HepG2 (cell line): ENCODE results near the gene BCAT1. TPM values are rescaled to one million over a fixed set of nuclear protein-coding genes. Genes with fewer than 3 reads are reported as not detected.

Experiments used
- ATAD3A ChIP-seq: sonication (generic); formaldehyde crosslinking; IDR thresholded peaks from 2 replicates; pipeline ENCODE4 v1.4.0; 2020; ENCODE audit warnings: missing genetic modification reagents
- CENPT ChIP-seq: sonication (generic); formaldehyde crosslinking; IDR thresholded peaks from 2 replicates; pipeline ENCODE4 v1.8.0; 2022; ENCODE audit warnings: low read depth, mild to moderate bottlenecking, moderate library complexity, missing genetic modification reagents
- CREBL2 ChIP-seq: sonication (generic); formaldehyde crosslinking; IDR thresholded peaks from 2 replicates; pipeline ENCODE4 v1.8.1; 2023; ENCODE audit warnings: missing genetic modification reagents, mild to moderate bottlenecking, borderline replicate concordance
- DNMT1 ChIP-seq: sonication (generic); formaldehyde crosslinking; IDR thresholded peaks from 2 replicates; pipeline ENCODE4 v1.5.1; 2020; ENCODE audit warnings: mild to moderate bottlenecking, missing genetic modification reagents
- IKZF1 ChIP-seq: fragments of 450-650 bp; IDR thresholded peaks from 2 replicates; pipeline ENCODE4 v1.7.1; 2016
- JUND ChIP-seq: sonication (generic); formaldehyde crosslinking; IDR thresholded peaks from 2 replicates; pipeline ENCODE4 v1.8.0; 2022; ENCODE audit warnings: mild to moderate bottlenecking, missing genetic modification reagents
- KDM4B ChIP-seq: sonication (generic); formaldehyde crosslinking; IDR thresholded peaks from 2 replicates; pipeline ENCODE4 v1.4.0; 2020; ENCODE audit warnings: missing genetic modification reagents
- NCOA5 ChIP-seq: sonication (generic); formaldehyde crosslinking; IDR thresholded peaks from 2 replicates; pipeline ENCODE4 v1.4.0; 2020; ENCODE audit warnings: missing genetic modification reagents
- RCOR2 ChIP-seq: IDR thresholded peaks from 2 replicates; pipeline ENCODE4 v1.6.1; 2016; ENCODE audit warnings: missing biosample characterization, missing genetic modification reagents
- RERE ChIP-seq: IDR thresholded peaks from 2 replicates; pipeline ENCODE4 v1.6.1; 2016; ENCODE audit warnings: low read depth, missing genetic modification reagents, missing compliant biosample characterization
- SATB2 ChIP-seq: sonication (generic); formaldehyde crosslinking; IDR thresholded peaks from 2 replicates; pipeline ENCODE4 v1.5.0; 2020; ENCODE audit warnings: missing genetic modification reagents
- ZNF317 ChIP-seq: sonication (generic); formaldehyde crosslinking; IDR thresholded peaks from 2 replicates; pipeline ENCODE4 v1.5.0; 2020; ENCODE audit warnings: mild to moderate bottlenecking, missing genetic modification reagents
- ZNF34 ChIP-seq: sonication (generic); formaldehyde crosslinking; IDR thresholded peaks from 2 replicates; pipeline ENCODE4 v1.4.0; 2020; ENCODE audit warnings: mild to moderate bottlenecking, missing genetic modification reagents, borderline replicate concordance
- ZNF446 ChIP-seq: sonication (generic); formaldehyde crosslinking; IDR thresholded peaks from 2 replicates; pipeline ENCODE4 v1.5.0; 2020; ENCODE audit warnings: mild to moderate bottlenecking, missing genetic modification reagents
- ZNF567 ChIP-seq: sonication (generic); formaldehyde crosslinking; IDR thresholded peaks from 2 replicates; pipeline ENCODE4 v1.8.1; 2023; ENCODE audit warnings: mild to moderate bottlenecking, missing genetic modification reagents, borderline replicate concordance
- ZNF660 ChIP-seq: sonication (generic); formaldehyde crosslinking; IDR thresholded peaks from 2 replicates; pipeline ENCODE4 v1.5.1; 2020; ENCODE audit warnings: mild to moderate bottlenecking, low read depth, missing genetic modification reagents, borderline replicate concordance
- polyA plus RNA-seq, 8 experiments: library from polyadenylated mRNA; depleted of rRNA in 3 of 8; stranded (reverse) in 7 of 8; unstranded in 1 of 8; fragments of >200 nt; fragmentation: Illumina TruSeq in 4 of 8; extraction: Trizol in 4 of 8; gene quantifications; 2 replicates each; pipeline versions ENCODE4 v1.2.1 to v1.2.3, GENCODE V29; 2011 to 2016; ENCODE audit warnings: low read depth in 4 of 8, missing spikeins in 1 of 8, mixed read lengths in 1 of 8; ENCODE audit not compliant: insufficient read depth in 1 of 8
- total RNA-seq, 5 experiments: library from RNA; depleted of rRNA; stranded (reverse); fragments of >200 nt; fragmentation: Illumina TruSeq; extraction: Trizol; gene quantifications; 2 replicates each; pipeline ENCODE4 v1.2.3, GENCODE V29; 2016; ENCODE audit warnings: low read depth in 1 of 5
- TF ChIP-seq, protein P1 (sequence below): sonication (generic); formaldehyde crosslinking; IDR thresholded peaks from 2 replicates; pipeline ENCODE4 v1.4.0; 2020; ENCODE audit warnings: low read depth, mild to moderate bottlenecking, missing genetic modification reagents
- TF ChIP-seq, protein P2 (sequence below): sonication (generic); formaldehyde crosslinking; conservative IDR thresholded peaks from 2 replicates; pipeline ENCODE4 v1.8.0; 2022; ENCODE audit warnings: mild to moderate bottlenecking, moderate library complexity, missing genetic modification reagents
- TF ChIP-seq, protein P3 (sequence below): sonication (generic); formaldehyde crosslinking; IDR thresholded peaks from 2 replicates; pipeline ENCODE4 v1.4.0; 2020; ENCODE audit warnings: mild to moderate bottlenecking, missing genetic modification reagents

BCAT1 gene
- total and polyA plus RNA-seq, 2 of the 13 experiments (the other 11 are each of a cell fraction or from before 2014, with no cell fraction given), result 8.0 to 75.5 TPM

GRCh38 chr12:24948757-24949722 lies at the start of gene BCAT1 (continued):
- TF ChIP-seq RERE (no peak), RCOR2 (CRISPR knock-in tag) (no peak), ZNF317 (CRISPR knock-in tag) (peak; percentile 59; the same call in 1 of the 2 replicates), CENPT (CRISPR knock-in tag) (no peak), SATB2 (CRISPR knock-in tag) (no peak), ATAD3A (no peak), ZNF34 (no peak), NCOA5 (CRISPR knock-in tag) (no peak), CREBL2 (CRISPR knock-in tag) (no peak), ZNF446 (CRISPR knock-in tag) (0 out of 2 replicates have a peak, but pooled peaks have one; percentile 6), ZNF567 (CRISPR knock-in tag) (no peak), IKZF1 (no peak), JUND (CRISPR knock-in tag) (no peak), ZNF660 (CRISPR knock-in tag) (no peak), DNMT1 (no peak), KDM4B (CRISPR knock-in tag) (peak; percentile 80)
- TF ChIP-seq, protein P1, sequence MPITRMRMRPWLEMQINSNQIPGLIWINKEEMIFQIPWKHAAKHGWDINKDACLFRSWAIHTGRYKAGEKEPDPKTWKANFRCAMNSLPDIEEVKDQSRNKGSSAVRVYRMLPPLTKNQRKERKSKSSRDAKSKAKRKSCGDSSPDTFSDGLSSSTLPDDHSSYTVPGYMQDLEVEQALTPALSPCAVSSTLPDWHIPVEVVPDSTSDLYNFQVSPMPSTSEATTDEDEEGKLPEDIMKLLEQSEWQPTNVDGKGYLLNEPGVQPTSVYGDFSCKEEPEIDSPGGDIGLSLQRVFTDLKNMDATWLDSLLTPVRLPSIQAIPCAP (CRISPR knock-in tag), result no peak
- TF ChIP-seq, protein P2, sequence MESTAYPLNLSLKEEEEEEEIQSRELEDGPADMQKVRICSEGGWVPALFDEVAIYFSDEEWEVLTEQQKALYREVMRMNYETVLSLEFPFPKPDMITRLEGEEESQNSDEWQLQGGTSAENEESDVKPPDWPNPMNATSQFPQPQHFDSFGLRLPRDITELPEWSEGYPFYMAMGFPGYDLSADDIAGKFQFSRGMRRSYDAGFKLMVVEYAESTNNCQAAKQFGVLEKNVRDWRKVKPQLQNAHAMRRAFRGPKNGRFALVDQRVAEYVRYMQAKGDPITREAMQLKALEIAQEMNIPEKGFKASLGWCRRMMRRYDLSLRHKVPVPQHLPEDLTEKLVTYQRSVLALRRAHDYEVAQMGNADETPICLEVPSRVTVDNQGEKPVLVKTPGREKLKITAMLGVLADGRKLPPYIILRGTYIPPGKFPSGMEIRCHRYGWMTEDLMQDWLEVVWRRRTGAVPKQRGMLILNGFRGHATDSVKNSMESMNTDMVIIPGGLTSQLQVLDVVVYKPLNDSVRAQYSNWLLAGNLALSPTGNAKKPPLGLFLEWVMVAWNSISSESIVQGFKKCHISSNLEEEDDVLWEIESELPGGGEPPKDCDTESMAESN (CRISPR knock-in tag), result peak; percentile 86
- TF ChIP-seq, protein P3, sequence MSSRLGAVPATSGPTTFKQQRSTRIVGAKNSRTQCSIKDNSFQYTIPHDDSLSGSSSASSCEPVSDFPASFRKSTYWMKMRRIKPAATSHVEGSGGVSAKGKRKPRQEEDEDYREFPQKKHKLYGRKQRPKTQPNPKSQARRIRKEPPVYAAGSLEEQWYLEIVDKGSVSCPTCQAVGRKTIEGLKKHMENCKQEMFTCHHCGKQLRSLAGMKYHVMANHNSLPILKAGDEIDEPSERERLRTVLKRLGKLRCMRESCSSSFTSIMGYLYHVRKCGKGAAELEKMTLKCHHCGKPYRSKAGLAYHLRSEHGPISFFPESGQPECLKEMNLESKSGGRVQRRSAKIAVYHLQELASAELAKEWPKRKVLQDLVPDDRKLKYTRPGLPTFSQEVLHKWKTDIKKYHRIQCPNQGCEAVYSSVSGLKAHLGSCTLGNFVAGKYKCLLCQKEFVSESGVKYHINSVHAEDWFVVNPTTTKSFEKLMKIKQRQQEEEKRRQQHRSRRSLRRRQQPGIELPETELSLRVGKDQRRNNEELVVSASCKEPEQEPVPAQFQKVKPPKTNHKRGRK, result no peak
